ENCODE measurements around the gene AOAH. TPM values are rescaled to one million over a fixed set of nuclear protein-coding genes. Genes with fewer than 3 reads are reported as not detected.
"Not testable (repeated sequence)": the region's sequence is repeated elsewhere in the genome, so short reads cannot be mapped to it uniquely, and the experiment has no call there.

The AOAH gene
- total RNA-seq, 1 donor from 2014 or later: 33.4 TPM

GRCh38 chr7:36708767-36709166 lies 15.5 kb downstream of the AOAH start:
- peaks cover 87% of the 10 kb centered on the region for H3K4me1 Mint-ChIP-seq (ENCODE audit: low read depth)
- H3K36me3 Mint-ChIP-seq (ENCODE audit: low read depth): peaks cover 95% of the 10 kb centered on the region
- peaks cover 68% of the 10 kb centered on the region for H3K9me3 Mint-ChIP-seq
- no peaks in the 10 kb centered on the region for H3K27me3 Mint-ChIP-seq (ENCODE audit: low read depth)
- intact Hi-C loops (cut with micrococcal nuclease): no loop called here
- DNase-seq (ENCODE audit: low spot score): no peak
- H3K27ac Mint-ChIP-seq: peak overlapping the region; percentile 68
- peak overlapping the region; percentile 14 for H3K4me3 Mint-ChIP-seq (ENCODE audit: low read depth)

DNA sequence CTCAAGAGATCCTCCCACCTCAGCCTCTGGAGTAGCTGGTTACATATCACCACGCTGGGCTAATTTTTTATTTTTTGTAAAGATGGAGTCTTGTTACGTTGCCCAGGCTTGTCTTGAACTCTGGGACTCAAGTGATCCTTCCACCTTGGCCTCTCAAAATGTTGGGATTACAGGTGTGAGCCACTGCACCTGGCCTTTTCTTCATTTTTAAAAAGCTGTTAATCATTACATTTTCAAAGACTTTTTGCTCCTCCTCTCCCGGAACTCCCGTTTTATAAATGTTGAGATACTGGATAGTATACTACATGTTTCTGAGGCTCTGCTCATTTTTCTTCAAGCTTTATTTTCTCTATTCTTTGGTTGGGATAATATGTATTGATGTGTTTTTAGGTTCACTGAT lies 16.4 kb downstream of the AOAH start:
- Mint-ChIP-seq H3K36me3 (ENCODE audit: low read depth) (peaks cover 95% of the 10 kb centered on the region), H3K4me1 (ENCODE audit: low read depth) (peaks cover 90% of the 10 kb centered on the region)
- intact Hi-C loops (cut with micrococcal nuclease): loop anchor here (1.0 to 2.0 kb wide), 3 partner anchors 15 to 24 kb away; partner anchors contain the start of gene AOAH

DNA sequence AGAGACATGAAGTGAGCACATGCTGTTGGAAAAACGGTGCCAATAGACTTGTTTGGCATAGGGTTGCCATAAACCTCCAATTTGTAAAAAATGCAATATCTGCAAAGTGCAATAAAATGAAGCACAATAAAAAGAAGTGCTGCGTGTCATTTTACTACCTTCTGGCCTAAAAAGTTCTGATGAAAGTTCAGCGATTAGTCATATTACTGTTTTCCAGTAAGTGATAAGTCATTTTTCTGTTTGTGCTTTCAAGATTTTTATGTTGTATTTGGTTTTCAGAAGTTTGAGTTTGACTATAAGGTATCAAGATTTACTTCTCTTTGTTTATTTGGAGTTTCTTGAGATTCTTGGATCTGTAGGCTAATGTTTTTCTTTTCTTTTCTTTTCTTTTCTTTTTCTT lies 16.8 kb downstream of the AOAH start:
- Mint-ChIP-seq H3K27me3 (ENCODE audit: low read depth) (no peaks in the 10 kb centered on the region), H3K4me3 (ENCODE audit: low read depth) (peak overlapping the region; percentile 30), H3K27ac (peak overlapping the region; percentile 97), H3K9me3 (peaks cover 61% of the 10 kb centered on the region), H3K36me3 (ENCODE audit: low read depth) (peaks cover 95% of the 10 kb centered on the region), H3K4me1 (ENCODE audit: low read depth) (peaks cover 90% of the 10 kb centered on the region)
- intact Hi-C loops (cut with micrococcal nuclease): loop anchor here (1.0 to 2.0 kb wide), 3 partner anchors 15 to 23 kb away; partner anchors contain the start of gene AOAH
- no peak for DNase-seq (ENCODE audit: low spot score)

More for the DNA sequence above, 16.4 kb downstream of the AOAH start:
- peaks cover 65% of the 10 kb centered on the region for H3K9me3 Mint-ChIP-seq
- no peak for DNase-seq (ENCODE audit: low spot score)
- H3K4me3 Mint-ChIP-seq (ENCODE audit: low read depth): peak overlapping the region; percentile 57
- H3K27ac Mint-ChIP-seq: peak overlapping the region; percentile 97
- no peaks in the 10 kb centered on the region for H3K27me3 Mint-ChIP-seq (ENCODE audit: low read depth)

GRCh38 chr7:36703860-36704259 lies 20.4 kb downstream of the AOAH start:
- H3K4me1 Mint-ChIP-seq (ENCODE audit: low read depth): peaks cover 81% of the 10 kb centered on the region
- H3K27ac Mint-ChIP-seq: peak overlapping the region; percentile 55
- H3K4me3 Mint-ChIP-seq (ENCODE audit: low read depth); H3K27me3 Mint-ChIP-seq (ENCODE audit: low read depth); intact Hi-C loops (cut with micrococcal nuclease); DNase-seq (ENCODE audit: low spot score): not testable (repeated sequence)
- peaks cover 85% of the 10 kb centered on the region for H3K36me3 Mint-ChIP-seq (ENCODE audit: low read depth)
- H3K9me3 Mint-ChIP-seq: peaks cover 65% of the 10 kb centered on the region

DNA sequence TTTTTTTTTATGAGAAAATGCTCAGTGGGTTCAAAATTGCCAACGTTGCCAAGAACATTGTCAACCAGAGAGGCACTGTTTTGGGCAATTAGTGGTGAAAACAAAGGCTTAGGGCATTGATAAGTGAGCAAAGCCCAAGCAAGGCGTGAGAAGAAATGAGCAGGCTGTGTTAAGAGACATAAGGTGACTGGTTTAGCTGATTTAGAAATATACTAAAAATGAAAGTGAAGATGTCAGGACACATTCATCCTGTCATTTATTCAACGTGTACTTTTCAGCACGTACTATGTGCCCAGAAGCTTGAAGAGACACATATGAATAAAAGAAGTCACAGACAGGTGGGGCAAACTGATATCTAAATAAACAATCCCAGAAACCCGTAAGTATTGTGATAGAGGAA lies 31.8 kb downstream of the AOAH start:
- Mint-ChIP-seq H3K9me3 (peaks cover 4% of the 10 kb centered on the region), H3K27ac (peak overlapping the region; percentile 99), H3K4me1 (ENCODE audit: low read depth) (peaks cover 59% of the 10 kb centered on the region), H3K4me3 (ENCODE audit: low read depth) (peak overlapping the region; percentile 87), H3K36me3 (ENCODE audit: low read depth) (peaks cover 48% of the 10 kb centered on the region), H3K27me3 (ENCODE audit: low read depth) (no peaks in the 10 kb centered on the region)
- DNase-seq (ENCODE audit: low spot score): no peak
- intact Hi-C loops (cut with micrococcal nuclease): loop anchor here (1.0 to 2.0 kb wide), 5 partner anchors 8 to 92 kb away; no protein-coding TSS in a partner anchor

- H3K4me3 Mint-ChIP-seq (ENCODE audit: low read depth): peak overlapping the region; percentile 87
- no peaks in the 10 kb centered on the region for H3K27me3 Mint-ChIP-seq (ENCODE audit: low read depth)
- H3K27ac Mint-ChIP-seq: peak overlapping the region; percentile 99
- peaks cover 48% of the 10 kb centered on the region for H3K36me3 Mint-ChIP-seq (ENCODE audit: low read depth)
- H3K4me1 Mint-ChIP-seq (ENCODE audit: low read depth): peaks cover 64% of the 10 kb centered on the region
- DNase-seq (ENCODE audit: low spot score): no peak
- H3K9me3 Mint-ChIP-seq: peaks cover 4% of the 10 kb centered on the region
- intact Hi-C loops (cut with micrococcal nuclease): loop anchor here (1.0 to 2.0 kb wide), 6 partner anchors 8 to 93 kb away; partner anchors contain the start of gene AOAH
Observed at GRCh38 chr7:36691983-36692382, 32.3 kb downstream of the AOAH start.

GRCh38 chr7:36690514-36691187 lies 33.6 kb downstream of the AOAH start:
- Mint-ChIP-seq H3K4me3 (ENCODE audit: low read depth) (peak overlapping the region; percentile 43), H3K9me3 (peaks cover 4% of the 10 kb centered on the region), H3K27me3 (ENCODE audit: low read depth) (no peaks in the 10 kb centered on the region), H3K27ac (peak overlapping the region; percentile 99), H3K4me1 (ENCODE audit: low read depth) (peaks cover 68% of the 10 kb centered on the region), H3K36me3 (ENCODE audit: low read depth) (peaks cover 49% of the 10 kb centered on the region)
- intact Hi-C loops (cut with micrococcal nuclease): loop anchor here (2.0 kb wide), 1 partner anchor 34 kb away; the partner anchor contains the start of gene AOAH
- no peak for DNase-seq (ENCODE audit: low spot score)

DNA sequence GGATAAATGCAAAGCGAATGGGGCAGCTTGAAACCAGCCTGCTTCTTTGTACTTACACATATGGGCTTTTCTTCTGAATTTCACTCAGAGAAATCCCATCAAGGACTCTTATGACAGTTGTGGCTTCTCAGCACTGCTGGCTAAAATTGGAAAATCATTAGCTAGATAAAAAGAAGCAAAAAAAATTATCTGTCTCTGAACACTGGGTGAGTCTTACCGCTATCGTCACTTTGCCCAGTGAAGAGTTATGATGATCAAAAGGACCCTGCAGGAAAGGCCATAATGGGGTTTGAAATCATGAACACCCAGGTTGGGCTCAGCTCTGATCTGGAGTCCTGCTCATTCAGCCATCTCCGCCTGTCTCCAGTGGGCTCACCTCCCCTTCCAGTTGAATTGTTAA lies 34.3 kb downstream of the AOAH start:
- intact Hi-C loops (cut with micrococcal nuclease): loop anchor here (2.0 kb wide), 1 partner anchor 35 kb away; the partner anchor contains the start of gene AOAH
- peak overlapping the region; percentile 99 for H3K27ac Mint-ChIP-seq
- H3K4me3 Mint-ChIP-seq (ENCODE audit: low read depth): peak overlapping the region; percentile 34
- DNase-seq (ENCODE audit: low spot score): no peak
- peaks cover 4% of the 10 kb centered on the region for H3K9me3 Mint-ChIP-seq
- H3K27me3 Mint-ChIP-seq (ENCODE audit: low read depth): no peaks in the 10 kb centered on the region
- peaks cover 54% of the 10 kb centered on the region for H3K36me3 Mint-ChIP-seq (ENCODE audit: low read depth)
- peaks cover 70% of the 10 kb centered on the region for H3K4me1 Mint-ChIP-seq (ENCODE audit: low read depth)

DNA sequence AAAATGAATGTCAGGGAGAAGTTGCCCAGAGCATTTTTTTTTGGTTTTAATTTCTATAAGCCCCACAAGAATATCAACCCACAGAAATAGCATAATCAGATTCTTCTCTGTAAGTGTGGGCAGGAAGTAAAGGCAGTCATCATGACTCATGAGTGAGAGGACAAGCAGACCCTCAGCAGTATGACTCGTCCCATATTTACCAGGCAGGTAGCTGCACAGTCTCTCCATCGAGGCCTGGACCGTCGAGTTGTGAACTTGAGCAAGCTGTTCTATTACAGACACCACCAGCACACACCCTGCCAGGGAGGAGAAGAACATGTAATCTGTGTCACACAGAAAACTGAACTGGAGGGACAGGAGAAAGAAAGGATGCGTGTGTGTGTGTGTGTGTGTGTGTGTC lies 37.8 kb downstream of the AOAH start:
- H3K9me3 Mint-ChIP-seq: no peaks in the 10 kb centered on the region
- no peaks in the 10 kb centered on the region for H3K27me3 Mint-ChIP-seq (ENCODE audit: low read depth)
- peaks cover 79% of the 10 kb centered on the region for H3K4me1 Mint-ChIP-seq (ENCODE audit: low read depth)
- peaks cover 46% of the 10 kb centered on the region for H3K36me3 Mint-ChIP-seq (ENCODE audit: low read depth)
- H3K4me3 Mint-ChIP-seq (ENCODE audit: low read depth): peak overlapping the region; percentile 49
- intact Hi-C loops (cut with micrococcal nuclease): loop anchor here (1.0 kb wide), 1 partner anchor 8 kb away; no protein-coding TSS in a partner anchor
- peak; percentile 37 for DNase-seq (ENCODE audit: low spot score)
- H3K27ac Mint-ChIP-seq: peak overlapping the region; percentile 93

- Mint-ChIP-seq H3K4me3 (ENCODE audit: low read depth) (peak overlapping the region; percentile 20), H3K9me3 (peaks cover 8% of the 10 kb centered on the region), H3K27me3 (ENCODE audit: low read depth) (no peaks in the 10 kb centered on the region), H3K36me3 (ENCODE audit: low read depth) (peaks cover 48% of the 10 kb centered on the region), H3K27ac (peak overlapping the region; percentile 89), H3K4me1 (ENCODE audit: low read depth) (peaks cover 72% of the 10 kb centered on the region)
- DNase-seq (ENCODE audit: low spot score): no peak
- intact Hi-C loops (cut with micrococcal nuclease): loop anchor here (1.0 to 5.0 kb wide), 7 partner anchors 7 to 427 kb away; partner anchors contain the start of gene AOAH
Observed at GRCh38 chr7:36684954-36685353, 39.3 kb downstream of the AOAH start.

DNA sequence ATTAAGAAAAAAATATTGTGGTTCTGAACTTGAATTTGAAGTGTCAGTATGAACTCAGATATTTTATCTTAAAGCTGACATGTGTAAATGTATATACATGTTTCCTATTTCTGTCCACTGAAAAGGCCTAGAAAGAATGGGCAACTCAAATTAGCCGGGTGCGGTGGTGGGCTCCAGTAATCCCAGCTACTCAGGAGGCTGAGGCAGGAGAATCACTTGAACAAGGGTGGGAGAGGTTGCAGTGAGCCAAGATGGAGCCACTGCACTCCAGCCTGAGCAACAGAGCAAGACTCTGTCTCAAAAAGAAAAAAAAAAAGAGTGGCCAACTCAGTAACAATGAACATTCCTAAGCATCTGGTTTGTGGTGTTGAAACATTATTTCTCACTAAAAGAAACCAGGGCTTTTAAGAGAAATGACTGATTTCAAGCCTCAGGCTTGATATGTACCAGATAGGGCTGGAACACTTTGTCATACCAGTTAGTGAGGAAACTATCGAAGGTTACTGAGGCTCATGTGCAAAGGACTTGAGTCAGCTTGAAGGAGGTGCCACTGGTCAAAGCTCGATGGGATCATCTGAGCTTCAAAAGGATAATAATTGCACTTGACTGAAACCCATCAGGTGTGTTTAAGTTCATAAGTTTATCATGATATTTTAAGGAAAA lies 40.5 kb downstream of the AOAH start:
- no peaks in the 10 kb centered on the region for H3K27me3 Mint-ChIP-seq (ENCODE audit: low read depth)
- H3K4me3 Mint-ChIP-seq (ENCODE audit: low read depth): no peak overlapping the region
- DNase-seq (ENCODE audit: low spot score): no peak
- peaks cover 8% of the 10 kb centered on the region for H3K9me3 Mint-ChIP-seq
- intact Hi-C loops (cut with micrococcal nuclease): loop anchor here (1.0 to 5.0 kb wide), 8 partner anchors 8 to 428 kb away; partner anchors contain the start of gene AOAH
- H3K36me3 Mint-ChIP-seq (ENCODE audit: low read depth): peaks cover 41% of the 10 kb centered on the region
- H3K27ac Mint-ChIP-seq: peak overlapping the region; percentile 92
- peaks cover 70% of the 10 kb centered on the region for H3K4me1 Mint-ChIP-seq (ENCODE audit: low read depth)

DNA sequence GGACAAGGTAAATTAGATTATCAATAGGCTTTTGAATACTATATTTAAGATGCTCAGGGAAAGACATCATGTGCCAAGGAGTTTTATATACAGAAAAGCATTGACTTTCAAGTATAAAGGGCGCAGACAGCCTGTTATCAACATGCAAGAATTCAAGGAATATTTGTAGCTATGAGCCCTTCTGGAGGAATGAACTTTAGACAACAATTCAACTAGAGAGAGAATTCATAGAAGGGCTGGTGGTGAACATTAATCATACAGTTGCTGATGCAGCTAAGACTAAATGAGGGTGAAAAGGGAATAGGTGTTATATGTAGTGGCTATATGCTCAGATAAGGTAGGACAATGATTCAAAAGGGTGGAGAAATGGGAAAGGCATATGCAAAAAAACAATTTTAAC lies 41.2 kb downstream of the AOAH start:
- peaks cover 74% of the 10 kb centered on the region for H3K4me1 Mint-ChIP-seq (ENCODE audit: low read depth)
- intact Hi-C loops (cut with micrococcal nuclease): loop anchor here (2.0 to 5.0 kb wide), 3 partner anchors 276 to 429 kb away; no protein-coding TSS in a partner anchor
- H3K9me3 Mint-ChIP-seq: peaks cover 8% of the 10 kb centered on the region
- H3K36me3 Mint-ChIP-seq (ENCODE audit: low read depth): peaks cover 40% of the 10 kb centered on the region
- DNase-seq (ENCODE audit: low spot score): no peak
- peak overlapping the region; percentile 5 for H3K4me3 Mint-ChIP-seq (ENCODE audit: low read depth)
- H3K27ac Mint-ChIP-seq: peak overlapping the region; percentile 92
- no peaks in the 10 kb centered on the region for H3K27me3 Mint-ChIP-seq (ENCODE audit: low read depth)
